KOPT-K1 (cell line): Measurements from ENCODE around the gene RIMS1.

Source experiments
- H3K27ac ChIP-seq: fragments of 200-600 bp; sonication (generic); 2 replicates; pipeline ENCODE4 v1.5.1; 2016; ENCODE audit warnings: antibody characterized with exemption, mild to moderate bottlenecking, low read depth, low read length; ENCODE audit not compliant: poor library complexity, severe bottlenecking
- H3K36me3 ChIP-seq: fragments of 200-600 bp; sonication (generic); 2 replicates; pipeline ENCODE4 v1.5.1; 2017; ENCODE audit warnings: antibody characterized with exemption, mild to moderate bottlenecking, low read length, moderate library complexity; ENCODE audit not compliant: insufficient read depth
- H3K9me3 ChIP-seq: fragments of 200-600 bp; sonication (generic); 2 replicates; pipeline ENCODE4 v1.5.1; 2017; ENCODE audit warnings: antibody characterized with exemption, low read length, mild to moderate bottlenecking; ENCODE audit not compliant: insufficient read depth, poor library complexity, severe bottlenecking

RIMS1 gene

GRCh38 chr6:71886184-71887005 is at the start of gene RIMS1:
Gene RIMS1 (plus strand): TSS chr6:71886550. CDS start chr6:71887024, 474 bp downstream.
- no peak within 1 kb of the TSS for H3K27ac ChIP-seq
- no peaks in the 10 kb centered on the region for H3K36me3 ChIP-seq
- H3K9me3 ChIP-seq = no peaks in the 10 kb centered on the region

- H3K27ac ChIP-seq = no peak overlapping the region
- H3K9me3 ChIP-seq = no peaks in the 10 kb centered on the region
- no peaks in the 10 kb centered on the region for H3K36me3 ChIP-seq
These were observed 35.1 kb upstream of the RIMS1 start for GRCh38 chr6:71851214-71851613.

GRCh38 chr6:71852948-71853347 is 33.4 kb upstream of the RIMS1 start:
- Histone ChIP-seq H3K27ac (no peak overlapping the region), H3K36me3 (no peaks in the 10 kb centered on the region), H3K9me3 (no peaks in the 10 kb centered on the region)

- H3K27ac ChIP-seq = no peak overlapping the region
- no peaks in the 10 kb centered on the region for H3K36me3 ChIP-seq
- no peaks in the 10 kb centered on the region for H3K9me3 ChIP-seq
These were observed 30.9 kb upstream of the RIMS1 start for GRCh38 chr6:71855406-71855805.

GRCh38 chr6:71879016-71879415 is 7.3 kb upstream of the RIMS1 start:
- Histone ChIP-seq H3K27ac (no peak overlapping the region), H3K9me3 (no peaks in the 10 kb centered on the region), H3K36me3 (no peaks in the 10 kb centered on the region)

GRCh38 chr6:71887006-71887743 is 825 bp downstream of the RIMS1 start:
- Histone ChIP-seq H3K36me3 (no peaks in the 10 kb centered on the region), H3K27ac (no peak overlapping the region), H3K9me3 (no peaks in the 10 kb centered on the region)

GRCh38 chr6:71887744-71888230 is 1.4 kb downstream of the RIMS1 start:
- Histone ChIP-seq H3K27ac (no peak overlapping the region), H3K9me3 (no peaks in the 10 kb centered on the region), H3K36me3 (no peaks in the 10 kb centered on the region)

GRCh38 chr6:71888756-71889340 is 2.5 kb downstream of the RIMS1 start:
- no peaks in the 10 kb centered on the region for H3K9me3 ChIP-seq
- H3K36me3 ChIP-seq = no peaks in the 10 kb centered on the region
- H3K27ac ChIP-seq = no peak overlapping the region

- Histone ChIP-seq H3K36me3 (no peaks in the 10 kb centered on the region), H3K27ac (no peak overlapping the region), H3K9me3 (no peaks in the 10 kb centered on the region)
These were observed 3.0 kb downstream of the RIMS1 start for GRCh38 chr6:71889366-71889765.

GRCh38 chr6:71892641-71893040 is 6.3 kb downstream of the RIMS1 start:
- Histone ChIP-seq H3K9me3 (no peaks in the 10 kb centered on the region), H3K27ac (no peak overlapping the region), H3K36me3 (no peaks in the 10 kb centered on the region)

- Histone ChIP-seq H3K27ac (no peak overlapping the region), H3K36me3 (no peaks in the 10 kb centered on the region), H3K9me3 (no peaks in the 10 kb centered on the region)
These were observed 14.3 kb downstream of the RIMS1 start for GRCh38 chr6:71900642-71901041.

GRCh38 chr6:71902261-71902660 is 15.9 kb downstream of the RIMS1 start:
- Histone ChIP-seq H3K27ac (no peak overlapping the region), H3K9me3 (no peaks in the 10 kb centered on the region), H3K36me3 (no peaks in the 10 kb centered on the region)

- no peak overlapping the region for H3K27ac ChIP-seq
These were observed 20.5 kb downstream of the RIMS1 start for GRCh38 chr6:71906813-71907212.

GRCh38 chr6:71908162-71908765 is 21.9 kb downstream of the RIMS1 start:
- no peak overlapping the region for H3K27ac ChIP-seq
- no peaks in the 10 kb centered on the region for H3K36me3 ChIP-seq
- no peaks in the 10 kb centered on the region for H3K9me3 ChIP-seq

More at GRCh38 chr6:71906813-71907212, 20.5 kb downstream of the RIMS1 start:
- Histone ChIP-seq H3K9me3 (no peaks in the 10 kb centered on the region), H3K36me3 (no peaks in the 10 kb centered on the region)
